PC-9 (cell line): Measurements from ENCODE around the gene DOCK4. TPM values are rescaled to one million over a fixed set of nuclear protein-coding genes. Genes with fewer than 3 reads are reported as not detected.

Experiments
- BruUV-seq: library from RNA; stranded (reverse); fragments of 400-500 nt; replicated peaks from 2 replicates; lab custom pipeline; 2021; lab: Mats Ljungman, UMichigan
- CTCF ChIA-PET: fragments of 300-600 bp; sonication (Branson Sonifier 250); formaldehyde crosslinking; loops from one replicate; lab custom pipeline; 2022; ENCODE audit warnings: antibody characterized with exemption; lab: Charles Lee
- POLR2A ChIA-PET: fragments of 300-600 bp; sonication (Branson Sonifier 250); formaldehyde crosslinking; loops from one replicate; lab custom pipeline; 2022; ENCODE audit warnings: antibody characterized with exemption; ENCODE audit not compliant: unreplicated experiment; lab: Charles Lee
- DNase-seq, 2 experiments: peaks; one replicate each; pipeline versions ENCODE4 v3.0.0 to v3.0.0-alpha.2; 2015 to 2022; ENCODE audit warnings: mixed read lengths in 1 of 2
- H2AFZ ChIP-seq: fragments of 200-600 bp; sonication (generic); 2 replicates; pipeline ENCODE4 v1.8.1; 2017; ENCODE audit warnings: antibody characterized with exemption
- H3F3A ChIP-seq: fragments of 200-600 bp; sonication (generic); 2 replicates; pipeline ENCODE4 v1.8.1; 2017; ENCODE audit warnings: antibody characterized with exemption, mild to moderate bottlenecking, low read depth; ENCODE audit not compliant: insufficient read depth
- H3K27ac ChIP-seq: fragments of 200-600 bp; sonication (generic); 2 replicates; pipeline ENCODE4 v1.6.1; 2016; ENCODE audit warnings: mixed run types
- H3K27me3 ChIP-seq: fragments of 200-600 bp; sonication (generic); 2 replicates; pipeline ENCODE4 v1.6.1; 2016; ENCODE audit warnings: low read depth, mixed run types; ENCODE audit not compliant: insufficient read depth
- H3K36me3 ChIP-seq: fragments of 200-600 bp; sonication (generic); 2 replicates; pipeline ENCODE4 v1.6.1; 2016; ENCODE audit warnings: low read depth, mixed run types
- H3K4me1 ChIP-seq: fragments of 200-600 bp; sonication (generic); replicated peaks from 2 replicates; pipeline ENCODE4 v1.6.1; 2016; ENCODE audit warnings: mixed run types; ENCODE audit not compliant: insufficient read depth
- H3K4me2 ChIP-seq: fragments of 200-600 bp; sonication (generic); 2 replicates; pipeline ENCODE4 v1.6.1; 2017; ENCODE audit warnings: mixed run types
- H3K4me3 ChIP-seq: fragments of 200-600 bp; sonication (generic); 2 replicates; pipeline ENCODE4 v1.6.1; 2016; ENCODE audit warnings: mixed run types
- H3K79me2 ChIP-seq: fragments of 200-600 bp; sonication (generic); 2 replicates; pipeline ENCODE4 v1.6.1; 2017; ENCODE audit warnings: low read depth, mixed run types
- H3K9me2 ChIP-seq: fragments of 200-600 bp; sonication (generic); 2 replicates; pipeline ENCODE4 v1.8.1; 2017; ENCODE audit warnings: mild to moderate bottlenecking; ENCODE audit not compliant: insufficient read depth
- H3K9me3 ChIP-seq: fragments of 200-600 bp; sonication (generic); 2 replicates; pipeline ENCODE4 v1.8.1; 2016; ENCODE audit warnings: low read depth; ENCODE audit not compliant: insufficient read depth
- H4K20me1 ChIP-seq: fragments of 200-600 bp; sonication (generic); 2 replicates; pipeline ENCODE4 v1.8.1; 2017; ENCODE audit not compliant: insufficient read depth
- EZH2 ChIP-seq: fragments of 200-600 bp; sonication (generic); IDR thresholded peaks from 2 replicates; pipeline ENCODE4 v1.8.0; 2017; ENCODE audit warnings: antibody characterized with exemption, low read depth
- intact Hi-C: fragments of 100-400 bp; cut with micrococcal nuclease; formaldehyde crosslinking; loops from one replicate; pipeline ENCODE4 v1.10.0; 2022; ENCODE audit not compliant: unreplicated experiment
- total RNA-seq: library from RNA; stranded (reverse); gene quantifications from 2 replicates; pipeline ENCODE4 v1.2.3, GENCODE V29; 2021
- TF ChIP-seq, protein P1 (sequence below): fragments of 200-600 bp; sonication (generic); conservative IDR thresholded peaks from 2 replicates; pipeline ENCODE4 v1.6.1; 2017; ENCODE audit warnings: mixed run types, antibody characterized with exemption, mild to moderate bottlenecking, moderate library complexity

The DOCK4 gene
- total RNA-seq, 1 experiment from 2014 or later: 0.98 TPM

DNA sequence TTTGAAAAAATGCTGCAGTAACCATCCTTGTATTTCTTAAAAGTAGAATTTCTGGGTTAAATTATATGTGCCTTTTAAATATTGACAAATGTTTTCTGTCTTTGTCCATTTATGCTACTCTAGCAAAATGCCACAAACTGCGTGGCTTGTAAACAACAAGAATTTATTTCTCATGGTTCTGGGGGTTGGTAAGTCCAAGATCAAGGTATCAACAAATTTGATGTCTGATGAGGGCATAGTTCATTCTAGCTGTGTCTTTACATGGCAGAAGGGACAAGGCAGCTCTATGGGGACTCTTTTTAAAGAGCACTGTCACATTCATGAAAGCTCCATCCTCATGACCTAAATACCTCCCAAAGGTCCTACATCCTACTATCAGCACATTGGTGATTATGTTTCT, 27.9 kb upstream of the DOCK4 start:
- no peak for DNase-seq
- TF ChIP-seq, protein P1, sequence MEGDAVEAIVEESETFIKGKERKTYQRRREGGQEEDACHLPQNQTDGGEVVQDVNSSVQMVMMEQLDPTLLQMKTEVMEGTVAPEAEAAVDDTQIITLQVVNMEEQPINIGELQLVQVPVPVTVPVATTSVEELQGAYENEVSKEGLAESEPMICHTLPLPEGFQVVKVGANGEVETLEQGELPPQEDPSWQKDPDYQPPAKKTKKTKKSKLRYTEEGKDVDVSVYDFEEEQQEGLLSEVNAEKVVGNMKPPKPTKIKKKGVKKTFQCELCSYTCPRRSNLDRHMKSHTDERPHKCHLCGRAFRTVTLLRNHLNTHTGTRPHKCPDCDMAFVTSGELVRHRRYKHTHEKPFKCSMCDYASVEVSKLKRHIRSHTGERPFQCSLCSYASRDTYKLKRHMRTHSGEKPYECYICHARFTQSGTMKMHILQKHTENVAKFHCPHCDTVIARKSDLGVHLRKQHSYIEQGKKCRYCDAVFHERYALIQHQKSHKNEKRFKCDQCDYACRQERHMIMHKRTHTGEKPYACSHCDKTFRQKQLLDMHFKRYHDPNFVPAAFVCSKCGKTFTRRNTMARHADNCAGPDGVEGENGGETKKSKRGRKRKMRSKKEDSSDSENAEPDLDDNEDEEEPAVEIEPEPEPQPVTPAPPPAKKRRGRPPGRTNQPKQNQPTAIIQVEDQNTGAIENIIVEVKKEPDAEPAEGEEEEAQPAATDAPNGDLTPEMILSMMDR: no peak
- TF ChIP-seq EZH2: no peak
- CTCF ChIA-PET: no interaction called here
- intact Hi-C loops: no loop called here
- Histone ChIP-seq H3K9me3 (peaks cover 3% of the 10 kb centered on the region), H2AFZ (no peak overlapping the region), H3F3A (peaks cover 13% of the 10 kb centered on the region; the same call in 1 of the 2 replicates), H3K9me2 (no peaks in the 10 kb centered on the region), H3K27ac (no peak overlapping the region), H4K20me1 (no peaks in the 10 kb centered on the region), H3K4me2 (no peak overlapping the region), H3K79me2 (peaks cover 6% of the 10 kb centered on the region), H3K36me3 (0 out of 2 replicates have a peak, but pooled peaks cover 6% of the 10 kb centered on the region), H3K4me3 (no peak overlapping the region), H3K27me3 (no peaks in the 10 kb centered on the region), H3K4me1 (peaks cover 12% of the 10 kb centered on the region)
- no TSS peak for BruUV-seq
- POLR2A ChIA-PET: no interaction called here

DNA sequence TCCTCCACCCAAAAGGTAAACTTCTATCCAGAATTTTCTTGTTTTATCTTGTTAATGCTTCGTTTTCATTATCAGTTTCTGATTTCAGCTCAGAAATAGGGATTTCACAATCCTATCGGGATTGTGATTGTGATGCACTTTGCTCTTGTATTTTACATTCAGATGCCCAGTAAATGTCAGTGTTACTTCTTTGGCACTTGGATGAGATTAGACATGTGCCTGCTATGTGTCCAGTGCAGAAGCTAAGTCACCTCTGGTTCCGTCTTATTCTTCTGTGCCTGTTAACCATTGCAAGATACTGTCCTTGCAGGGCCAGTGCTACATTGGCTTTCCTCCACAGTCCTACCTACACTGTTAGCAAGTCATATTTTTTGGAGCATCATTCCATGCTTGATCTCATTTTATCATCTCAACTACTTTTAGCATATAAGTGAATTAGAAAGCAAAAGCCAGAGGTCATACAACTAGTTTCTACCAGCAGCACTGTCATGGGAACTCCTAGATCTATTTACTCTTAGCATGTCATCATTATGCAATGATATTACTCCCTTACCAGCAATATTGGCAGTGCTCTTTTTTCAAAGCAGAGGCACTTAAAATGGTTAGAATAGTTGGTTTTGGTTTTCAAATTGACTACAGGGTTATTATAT, 27.0 kb upstream of the DOCK4 start:
- Histone ChIP-seq H3K4me1 (peaks cover 2% of the 10 kb centered on the region; the same call in 1 of the 2 replicates), H3F3A (peaks cover 3% of the 10 kb centered on the region; the same call in 1 of the 2 replicates), H3K36me3 (0 out of 2 replicates have a peak, but pooled peaks cover 6% of the 10 kb centered on the region), H3K27me3 (no peaks in the 10 kb centered on the region), H3K27ac (no peak overlapping the region), H3K79me2 (peaks cover 6% of the 10 kb centered on the region), H2AFZ (no peak overlapping the region), H3K4me3 (no peak overlapping the region), H3K4me2 (no peak overlapping the region), H3K9me3 (peaks cover 3% of the 10 kb centered on the region), H4K20me1 (no peaks in the 10 kb centered on the region), H3K9me2 (no peaks in the 10 kb centered on the region)
- CTCF ChIA-PET: no interaction called here
- no peak for TF ChIP-seq EZH2
- TF ChIP-seq, protein P1: no peak
- DNase-seq: no peak
- no TSS peak for BruUV-seq
- POLR2A ChIA-PET: no interaction called here
- intact Hi-C loops: no loop called here

DNA sequence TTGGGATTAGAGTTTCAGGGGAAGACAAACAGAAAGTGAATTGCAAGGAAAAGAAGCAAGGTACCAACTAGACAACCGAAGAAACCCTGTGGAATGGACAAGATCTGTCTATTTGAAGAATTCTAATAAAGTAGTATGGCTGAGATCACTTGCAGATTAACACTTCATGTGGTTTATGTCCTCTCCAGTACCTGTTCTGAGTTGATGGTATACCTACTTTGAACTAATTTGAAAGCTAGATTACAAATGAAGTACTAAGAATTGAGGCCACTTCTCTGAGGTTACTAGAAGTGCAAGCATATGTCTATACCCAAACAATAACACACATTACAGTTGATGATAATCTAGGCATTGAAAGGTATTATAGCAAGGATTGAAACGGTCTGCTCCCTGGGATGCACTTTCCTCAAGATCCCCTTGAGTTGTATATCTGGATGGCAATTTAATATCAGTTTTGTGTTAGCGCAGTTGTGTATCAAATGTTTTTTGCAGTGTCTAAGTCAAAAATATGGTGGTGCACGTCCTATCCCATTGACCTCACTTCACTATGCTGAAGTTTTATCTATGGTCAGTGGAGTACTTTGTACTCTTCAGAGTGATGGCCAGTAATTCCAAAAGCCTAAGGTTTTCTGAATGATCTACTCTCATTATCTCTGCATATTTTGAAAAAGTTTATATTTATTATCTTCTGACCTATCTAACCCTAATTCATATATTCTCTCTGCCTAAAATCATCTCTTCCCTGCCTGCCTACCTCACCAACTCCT, 26.2 kb upstream of the DOCK4 start:
- peaks cover 3% of the 10 kb centered on the region for H3K9me3 ChIP-seq
- no peaks in the 10 kb centered on the region for H3K27me3 ChIP-seq
- BruUV-seq: no TSS peak
- no peak overlapping the region for H3K4me2 ChIP-seq
- H3K79me2 ChIP-seq: peaks cover 6% of the 10 kb centered on the region
- no peaks in the 10 kb centered on the region for H3K4me1 ChIP-seq
- no peaks in the 10 kb centered on the region for H3F3A ChIP-seq
- H3K4me3 ChIP-seq: no peak overlapping the region
- TF ChIP-seq EZH2: no peak
- TF ChIP-seq, protein P1: no peak
- H3K36me3 ChIP-seq: 0 out of 2 replicates have a peak, but pooled peaks cover 6% of the 10 kb centered on the region
- no peak overlapping the region for H3K27ac ChIP-seq
- H4K20me1 ChIP-seq: no peaks in the 10 kb centered on the region
- intact Hi-C loops: no loop called here
- no peak for DNase-seq
- POLR2A ChIA-PET: no interaction called here
- H2AFZ ChIP-seq: no peak overlapping the region
- H3K9me2 ChIP-seq: no peaks in the 10 kb centered on the region
- CTCF ChIA-PET: no interaction called here
